Fibroblast of lung (primary cell): Measurements from ENCODE around the gene TGFBR2. TPM values are rescaled to one million over a fixed set of nuclear protein-coding genes. Genes with fewer than 3 reads are reported as not detected.

Source experiments
- DNase-seq, 2 donors: peaks; one replicate each; pipeline versions ENCODE4 v3.0.0 to v3.0.0-alpha.2; 2010; ENCODE audit warnings: low read depth in 2 of 2
- H2AFZ ChIP-seq: 2 replicates; pipeline ENCODE4 v1.5.1; 2012; ENCODE audit warnings: low read length, control low read depth, inconsistent platforms
- H3K27ac ChIP-seq: 2 replicates; pipeline ENCODE4 v1.5.1; 2011; ENCODE audit warnings: low read length, control low read depth; ENCODE audit not compliant: insufficient read depth
- H3K27me3 ChIP-seq: 2 replicates; pipeline ENCODE4 v1.5.1; 2011; ENCODE audit warnings: mild to moderate bottlenecking, low read length; ENCODE audit not compliant: control insufficient read depth, insufficient read depth
- H3K36me3 ChIP-seq: 2 replicates; pipeline ENCODE4 v1.5.1; 2011; ENCODE audit warnings: low read length; ENCODE audit not compliant: control insufficient read depth, insufficient read depth
- H3K4me1 ChIP-seq: 2 replicates; pipeline ENCODE4 v1.5.1; 2011; ENCODE audit warnings: low read length; ENCODE audit not compliant: control insufficient read depth, insufficient read depth; ENCODE audit errors: extremely low read depth
- H3K4me2 ChIP-seq: 2 replicates; pipeline ENCODE4 v1.5.1; 2011; ENCODE audit warnings: low read length, control low read depth; ENCODE audit not compliant: insufficient read depth; ENCODE audit errors: extremely low read depth
- H3K4me3 ChIP-seq, 4 experiments: fragments of 200-600 bp in 1 of 4; sonication (generic) in 1 of 4; replicated peaks in 1 of 4; 2 replicates each; pipeline ENCODE4 v1.5.1; 2011 to 2016; ENCODE audit warnings: low read length in 4 of 4, low read depth in 3 of 4, mild to moderate bottlenecking in 3 of 4, control low read depth in 2 of 4, inconsistent platforms in 1 of 4, mixed read lengths in 1 of 4; ENCODE audit not compliant: insufficient read depth in 1 of 4; ENCODE audit errors: control extremely low read depth in 1 of 4
- H3K79me2 ChIP-seq: 2 replicates; pipeline ENCODE4 v1.5.1; 2012; ENCODE audit warnings: mild to moderate bottlenecking, low read length, inconsistent platforms; ENCODE audit not compliant: control insufficient read depth, insufficient read depth
- H3K9ac ChIP-seq: 2 replicates; pipeline ENCODE4 v1.5.1; 2011; ENCODE audit warnings: mild to moderate bottlenecking, low read length, control low read depth; ENCODE audit not compliant: insufficient read depth
- H3K9me3 ChIP-seq: 2 replicates; pipeline ENCODE4 v1.5.1; 2012; ENCODE audit warnings: low read depth, low read length; ENCODE audit not compliant: control insufficient read depth, insufficient read depth
- H4K20me1 ChIP-seq: 2 replicates; pipeline ENCODE4 v1.5.1; 2011; ENCODE audit warnings: low read length; ENCODE audit not compliant: control insufficient read depth, insufficient read depth; ENCODE audit errors: extremely low read depth
- CTCF ChIP-seq, 2 donors: IDR thresholded peaks in 1 of 2; conservative IDR thresholded peaks in 1 of 2; 1 replicate in 1 of 2; 2 replicates in 1 of 2; pipeline ENCODE4 v1.5.1; 2011 to 2012; ENCODE audit warnings: low read length in 2 of 2, control low read depth in 1 of 2, inconsistent platforms in 1 of 2, low read depth in 1 of 2, mild to moderate bottlenecking in 1 of 2
- EZH2 ChIP-seq: IDR thresholded peaks from 2 replicates; pipeline ENCODE4 v1.5.1; 2012; ENCODE audit warnings: low read length, control low read depth, mild to moderate bottlenecking; ENCODE audit errors: missing control alignments
- polyA plus RNA-seq, 2 donors: library from polyadenylated mRNA; depleted of rRNA in 1 of 2; stranded (reverse) in 1 of 2; unstranded in 1 of 2; fragments of >200 nt; gene quantifications; 2 replicates each; pipeline ENCODE4 v1.2.1, GENCODE V29; 2011 to 2012; ENCODE audit warnings: missing spikeins in 1 of 2
- total RNA-seq: library from RNA; depleted of rRNA; stranded (reverse); fragments of >200 nt; gene quantifications from 2 replicates; pipeline ENCODE4 v1.2.1, GENCODE V29; 2014

Gene TGFBR2
- total and polyA plus RNA-seq, 2 donors (not counting 1 experiment from before 2014, with no cell fraction given): 93.0 to 126 TPM

GRCh38 chr3:30656624-30657141 lies 50.3 kb downstream of the TGFBR2 start:
- Histone ChIP-seq H3K79me2 (peaks cover 20% of the 10 kb centered on the region), H3K9me3 (no peaks in the 10 kb centered on the region), H2AFZ (no peak overlapping the region), H3K27me3 (no peaks in the 10 kb centered on the region), H3K4me3 (no peak overlapping the region), H3K27ac (no peak overlapping the region), H3K4me2 (no peak overlapping the region), H3K9ac (no peak overlapping the region), H4K20me1 (no peaks in the 10 kb centered on the region), H3K36me3 (peaks cover 12% of the 10 kb centered on the region), H3K4me1 (peaks cover 17% of the 10 kb centered on the region)
- TF ChIP-seq EZH2 (no peak), CTCF (conservative IDR thresholded peaks at IDR 0.05 in 1 of 2, IDR thresholded peaks at IDR 0.05 in 1 of 2; ENCODE audit: low read depth in 1 of 2, low read length in 2 of 2) (no peak)
- DNase-seq: no peak

GRCh38 chr3:30657914-30658313 lies 51.5 kb downstream of the TGFBR2 start:
- H3K27me3 ChIP-seq: no peaks in the 10 kb centered on the region
- H3K4me1 ChIP-seq: peaks cover 17% of the 10 kb centered on the region
- H2AFZ ChIP-seq: no peak overlapping the region
- H3K79me2 ChIP-seq: peaks cover 20% of the 10 kb centered on the region
- no peak overlapping the region for H3K4me3 ChIP-seq
- no peaks in the 10 kb centered on the region for H4K20me1 ChIP-seq
- H3K4me2 ChIP-seq: peak overlapping the region; percentile 79
- TF ChIP-seq CTCF (conservative IDR thresholded peaks at IDR 0.05 in 1 of 2, IDR thresholded peaks at IDR 0.05 in 1 of 2; ENCODE audit: low read depth in 1 of 2, low read length in 2 of 2) (no peak), EZH2 (no peak)
- H3K27ac ChIP-seq: peak overlapping the region; percentile 82
- no peak overlapping the region for H3K9ac ChIP-seq
- H3K36me3 ChIP-seq: peaks cover 9% of the 10 kb centered on the region
- peak; percentile 19 to 67 for DNase-seq
- no peaks in the 10 kb centered on the region for H3K9me3 ChIP-seq

- peak; percentile 68 to 92 for DNase-seq
- no peak for TF ChIP-seq EZH2
- no peak for TF ChIP-seq CTCF (conservative IDR thresholded peaks at IDR 0.05 in 1 of 2, IDR thresholded peaks at IDR 0.05 in 1 of 2; ENCODE audit: low read depth in 1 of 2, low read length in 2 of 2)
These were observed 52.1 kb downstream of the TGFBR2 start for GRCh38 chr3:30658328-30659052.

More at GRCh38 chr3:30658328-30659052, 52.1 kb downstream of the TGFBR2 start:
- H3K9me3 ChIP-seq: no peaks in the 10 kb centered on the region
- H3K79me2 ChIP-seq: peaks cover 20% of the 10 kb centered on the region
- H3K27me3 ChIP-seq: no peaks in the 10 kb centered on the region
- peaks cover 17% of the 10 kb centered on the region for H3K4me1 ChIP-seq
- H3K36me3 ChIP-seq: peaks cover 9% of the 10 kb centered on the region
- H4K20me1 ChIP-seq: no peaks in the 10 kb centered on the region
- H2AFZ ChIP-seq: no peak overlapping the region
- peak overlapping the region in 3 of 4 experiments; percentile 1 to 6 (median 1) for H3K4me3 ChIP-seq
- H3K4me2 ChIP-seq: peak overlapping the region; percentile 79
- no peak overlapping the region for H3K9ac ChIP-seq
- peak overlapping the region; percentile 82 for H3K27ac ChIP-seq
